GM21367 (cell line): ENCODE data around the gene DYDC2.
"Not testable (repeated sequence)": the region's sequence is repeated elsewhere in the genome, so short reads cannot be mapped to it uniquely, and the experiment has no call there.

Source experiments
- ATAC-seq: cut with Tn5 transposase; IDR thresholded peaks from one replicate; pipeline ENCODE4 v1.9.1; 2021; ENCODE audit not compliant: unreplicated experiment

The DYDC2 gene

GRCh38 chr10:80411681-80412220, 55.2 kb downstream of the DYDC2 start:
- no peak for ATAC-seq

- ATAC-seq = no peak
Measured at GRCh38 chr10:80412486-80412885, 55.9 kb downstream of the DYDC2 start.

- no peak for ATAC-seq
Measured at GRCh38 chr10:80413271-80413996, 56.9 kb downstream of the DYDC2 start.

- ATAC-seq = no peak
Measured at GRCh38 chr10:80414142-80414895, 57.7 kb downstream of the DYDC2 start.

- no peak for ATAC-seq
Measured at GRCh38 chr10:80415734-80416478, 59.3 kb downstream of the DYDC2 start.

GRCh38 chr10:80416479-80417098, 60.0 kb downstream of the DYDC2 start:
- ATAC-seq = no peak

GRCh38 chr10:80417256-80417655, 60.7 kb downstream of the DYDC2 start:
- ATAC-seq = not testable (repeated sequence)
